ENCODE results near the gene SYTL2. TPM values are rescaled to one million over a fixed set of nuclear protein-coding genes. Genes with fewer than 3 reads are reported as not detected.
A peak's percentile ranks its signal among the peaks of the same experiment; 100 is the strongest.

Gene SYTL2
- total RNA-seq, 6 experiments from 2014 or later, result 4.2 to 14.9 (median 8.7) TPM

- no peak for ATAC-seq
- Histone ChIP-seq H3K36me3 (no peaks in the 10 kb centered on the region), H3K4me1 (no peaks in the 10 kb centered on the region), H3K27me3 (no peaks in the 10 kb centered on the region), H3K4me3 (no peak overlapping the region), H3K27ac (no peak overlapping the region), H3K9me3 (no peaks in the 10 kb centered on the region)
- 81% methylated on average over 4 of the region's 4 CpGs for WGBS (ENCODE audit: insufficient coverage, low coverage, low lambda C conversion rate, missing lambda C conversion rate)
- TF ChIP-seq, protein P1, sequence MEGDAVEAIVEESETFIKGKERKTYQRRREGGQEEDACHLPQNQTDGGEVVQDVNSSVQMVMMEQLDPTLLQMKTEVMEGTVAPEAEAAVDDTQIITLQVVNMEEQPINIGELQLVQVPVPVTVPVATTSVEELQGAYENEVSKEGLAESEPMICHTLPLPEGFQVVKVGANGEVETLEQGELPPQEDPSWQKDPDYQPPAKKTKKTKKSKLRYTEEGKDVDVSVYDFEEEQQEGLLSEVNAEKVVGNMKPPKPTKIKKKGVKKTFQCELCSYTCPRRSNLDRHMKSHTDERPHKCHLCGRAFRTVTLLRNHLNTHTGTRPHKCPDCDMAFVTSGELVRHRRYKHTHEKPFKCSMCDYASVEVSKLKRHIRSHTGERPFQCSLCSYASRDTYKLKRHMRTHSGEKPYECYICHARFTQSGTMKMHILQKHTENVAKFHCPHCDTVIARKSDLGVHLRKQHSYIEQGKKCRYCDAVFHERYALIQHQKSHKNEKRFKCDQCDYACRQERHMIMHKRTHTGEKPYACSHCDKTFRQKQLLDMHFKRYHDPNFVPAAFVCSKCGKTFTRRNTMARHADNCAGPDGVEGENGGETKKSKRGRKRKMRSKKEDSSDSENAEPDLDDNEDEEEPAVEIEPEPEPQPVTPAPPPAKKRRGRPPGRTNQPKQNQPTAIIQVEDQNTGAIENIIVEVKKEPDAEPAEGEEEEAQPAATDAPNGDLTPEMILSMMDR (IDR thresholded peaks at IDR 0.05), result no peak
- no peak for TF ChIP-seq POLR2A (IDR thresholded peaks at IDR 0.05)
- no peak for DNase-seq
- intact Hi-C loops (cut with DNase I), result no loop called here
These were observed 4.4 kb upstream of the SYTL2 start for GRCh38 chr11:85815186-85815931.

GRCh38 chr11:85813721-85814120 lies 2.8 kb upstream of the SYTL2 start:
- TF ChIP-seq, protein P1 (IDR thresholded peaks at IDR 0.05), result no peak
- TF ChIP-seq POLR2A (IDR thresholded peaks at IDR 0.05), result no peak
- Histone ChIP-seq H3K4me1 (no peaks in the 10 kb centered on the region), H3K36me3 (no peaks in the 10 kb centered on the region), H3K4me3 (no peak overlapping the region), H3K27ac (no peak overlapping the region), H3K9me3 (no peaks in the 10 kb centered on the region), H3K27me3 (no peaks in the 10 kb centered on the region)
- DNase-seq (no peak), ATAC-seq (no peak)
- intact Hi-C loops (cut with DNase I), result no loop called here
- WGBS (ENCODE audit: insufficient coverage, low coverage, low lambda C conversion rate, missing lambda C conversion rate), result 74% methylated on average over 8 of the region's 9 CpGs

DNA sequence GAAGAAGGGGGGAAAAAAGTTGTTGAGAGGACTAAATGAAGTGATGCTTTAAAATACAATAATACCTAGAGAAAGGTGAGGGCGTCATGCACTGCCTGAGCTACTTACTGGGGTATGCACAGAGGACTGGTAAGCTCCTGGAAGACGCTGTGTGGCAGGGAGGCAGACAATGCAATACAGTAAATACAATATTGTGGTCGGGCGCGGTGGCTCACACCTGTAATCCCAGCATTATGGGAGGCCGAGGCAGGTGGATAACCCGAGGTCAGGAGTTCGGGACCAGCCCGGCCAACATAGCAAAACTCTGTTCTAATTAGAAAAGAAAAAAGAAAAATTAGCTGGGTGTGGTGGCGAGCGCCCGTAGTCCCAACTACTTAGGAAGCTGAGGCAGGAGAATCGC lies 683 bp upstream of the SYTL2 start:
- Histone ChIP-seq H3K27ac (no peak overlapping the region), H3K27me3 (no peaks in the 10 kb centered on the region), H3K4me3 (peak overlapping the region in 2 of 3 donors; percentile 51 to 59), H3K36me3 (no peaks in the 10 kb centered on the region), H3K9me3 (no peaks in the 10 kb centered on the region), H3K4me1 (no peaks in the 10 kb centered on the region)
- intact Hi-C loops (cut with DNase I), result no loop called here
- DNase-seq, result no peak
- TF ChIP-seq, protein P1 (IDR thresholded peaks at IDR 0.05), result no peak
- no peak for TF ChIP-seq POLR2A (IDR thresholded peaks at IDR 0.05)
- 85% methylated on average over 12 of the region's 13 CpGs for WGBS (ENCODE audit: insufficient coverage, low coverage, low lambda C conversion rate, missing lambda C conversion rate)
- no peak for ATAC-seq

GRCh38 chr11:85810521-85810870 lies 445 bp downstream of the SYTL2 start:
- intact Hi-C loops (cut with DNase I), result no loop called here
- Histone ChIP-seq H3K27me3 (no peaks in the 10 kb centered on the region), H3K4me3 (peak overlapping the region; percentile 51 to 59 (median 54)), H3K9me3 (no peaks in the 10 kb centered on the region), H3K4me1 (no peaks in the 10 kb centered on the region), H3K36me3 (no peaks in the 10 kb centered on the region), H3K27ac (peak overlapping the region; percentile 8 to 40 (median 9))
- ATAC-seq (peak in 1 of 4 donors; percentile 4), DNase-seq (no peak)
- WGBS (ENCODE audit: insufficient coverage, low coverage, low lambda C conversion rate, missing lambda C conversion rate), result 10% methylated on average over 8 of the region's 10 CpGs
- TF ChIP-seq POLR2A (IDR thresholded peaks at IDR 0.05), result no peak
- TF ChIP-seq, protein P1 (IDR thresholded peaks at IDR 0.05), result no peak

Data from right lobe of liver (tissue), 6 donors.